Measurements from ENCODE around the gene HEBP2.
"Not testable (repeated sequence)": the region's sequence is repeated elsewhere in the genome, so short reads cannot be mapped to it uniquely, and the experiment has no call there.

Gene HEBP2

GRCh38 chr6:138424004-138424904 is 20.2 kb downstream of the HEBP2 start:
- no peak for DNase-seq

- not testable (repeated sequence) for DNase-seq
These were observed 21.2 kb downstream of the HEBP2 start for GRCh38 chr6:138425256-138425655.

- no peak for DNase-seq
These were observed 22.6 kb downstream of the HEBP2 start for GRCh38 chr6:138426500-138427123.

GRCh38 chr6:138427701-138428100 is 23.7 kb downstream of the HEBP2 start:
- no peak for DNase-seq

- DNase-seq, result peak in 3 of 51 donors; percentile 14 to 58 (median 18)
These were observed 25.0 kb downstream of the HEBP2 start for GRCh38 chr6:138428944-138429598.

- peak in 3 of 51 donors; percentile 3 to 19 (median 7) for DNase-seq
These were observed 25.7 kb downstream of the HEBP2 start for GRCh38 chr6:138429761-138430160.

GRCh38 chr6:138430361-138431145 is 26.5 kb downstream of the HEBP2 start:
- DNase-seq, result peak in 32 of 51 donors; percentile 11 to 76 (median 44)

GRCh38 chr6:138431256-138432062 is 27.4 kb downstream of the HEBP2 start:
- peak in 4 of 51 donors; percentile 9 to 27 (median 20) for DNase-seq

GRCh38 chr6:138432063-138432356 is 28.0 kb downstream of the HEBP2 start:
- DNase-seq, result peak in 10 of 51 donors; percentile 4 to 33 (median 16)

GRCh38 chr6:138434096-138434495 is 30.1 kb downstream of the HEBP2 start:
- no peak for DNase-seq

GRCh38 chr6:138434925-138435324 is 30.9 kb downstream of the HEBP2 start:
- no peak for DNase-seq

- DNase-seq, result no peak
These were observed 35.5 kb downstream of the HEBP2 start for GRCh38 chr6:138439546-138439945.

- no peak for DNase-seq
These were observed 36.3 kb downstream of the HEBP2 start for GRCh38 chr6:138440296-138440695.

GRCh38 chr6:138440758-138441357 is 36.8 kb downstream of the HEBP2 start:
- DNase-seq, result no peak

- no peak for DNase-seq
These were observed 37.9 kb downstream of the HEBP2 start for GRCh38 chr6:138441965-138442364.

- no peak for DNase-seq
These were observed 38.6 kb downstream of the HEBP2 start for GRCh38 chr6:138442663-138443062.

GRCh38 chr6:138443979-138444378 is 40.0 kb downstream of the HEBP2 start:
- no peak for DNase-seq

- peak in 10 of 51 donors; percentile 1 to 32 (median 12) for DNase-seq
These were observed 42.8 kb downstream of the HEBP2 start for GRCh38 chr6:138446821-138447220.

GRCh38 chr6:138450445-138450844 is 46.4 kb downstream of the HEBP2 start:
- no peak for DNase-seq

- DNase-seq, result no peak
These were observed 47.0 kb downstream of the HEBP2 start for GRCh38 chr6:138451043-138451442.

Measured in hypothalamus (tissue), 51 donors.